NCI-H1105 (cell line): ENCODE results near the gene ZW10.
A peak's percentile ranks its signal among the peaks of the same experiment; 100 is the strongest.
"Not testable (repeated sequence)": the region's sequence is repeated elsewhere in the genome, so short reads cannot be mapped to it uniquely, and the experiment has no call there.

Source experiments
- DNase-seq: peaks from one replicate; lab custom pipeline; 2025; lab: John Stamatoyannopoulos, UW

The ZW10 gene

GRCh38 chr11:113760241-113760640, 13.3 kb downstream of the ZW10 start:
- no peak for DNase-seq

GRCh38 chr11:113752932-113753331, 20.6 kb downstream of the ZW10 start:
- DNase-seq = no peak

DNA sequence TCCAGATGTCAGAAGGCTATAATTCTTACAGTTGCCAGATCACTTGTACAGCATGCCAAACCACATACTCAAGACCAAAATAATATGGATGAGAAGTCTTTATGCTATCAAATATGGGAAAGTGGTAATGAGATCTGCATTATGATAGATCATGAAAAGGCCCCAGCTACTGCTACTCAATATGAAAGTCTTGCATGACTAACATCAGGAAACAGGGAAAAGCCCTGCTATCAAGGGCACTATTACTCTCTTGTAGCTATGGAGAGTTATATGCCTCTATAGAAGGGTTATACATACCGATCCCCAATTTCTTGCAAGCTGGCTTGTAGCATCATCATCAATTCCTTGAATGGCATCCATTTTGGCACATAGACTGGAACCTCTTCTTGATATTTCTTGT, 37.2 kb downstream of the ZW10 start:
- no peak for DNase-seq

- DNase-seq = no peak
Measured at GRCh38 chr11:113732092-113732491, 41.4 kb downstream of the ZW10 start.

GRCh38 chr11:113730887-113731726, 42.4 kb downstream of the ZW10 start:
- peak; percentile 23 for DNase-seq

DNA sequence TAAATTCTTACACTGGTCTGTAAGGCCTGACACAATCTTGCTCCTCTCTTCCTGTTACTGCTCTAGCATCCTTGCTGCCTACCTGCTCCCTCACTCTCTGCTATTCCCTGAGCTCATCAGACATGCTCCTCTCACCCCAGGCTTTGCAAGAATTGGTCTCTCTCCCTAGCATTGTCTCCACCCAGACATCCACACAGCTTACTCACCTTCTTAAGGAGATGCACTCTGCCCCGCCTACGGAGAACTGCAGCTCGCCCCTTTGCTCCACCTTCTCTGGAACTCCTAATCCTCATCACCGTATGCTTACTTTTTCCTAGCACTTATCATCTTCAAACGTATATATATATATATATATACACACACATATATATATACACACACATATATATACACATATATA, 44.0 kb downstream of the ZW10 start:
- DNase-seq = no peak

DNA sequence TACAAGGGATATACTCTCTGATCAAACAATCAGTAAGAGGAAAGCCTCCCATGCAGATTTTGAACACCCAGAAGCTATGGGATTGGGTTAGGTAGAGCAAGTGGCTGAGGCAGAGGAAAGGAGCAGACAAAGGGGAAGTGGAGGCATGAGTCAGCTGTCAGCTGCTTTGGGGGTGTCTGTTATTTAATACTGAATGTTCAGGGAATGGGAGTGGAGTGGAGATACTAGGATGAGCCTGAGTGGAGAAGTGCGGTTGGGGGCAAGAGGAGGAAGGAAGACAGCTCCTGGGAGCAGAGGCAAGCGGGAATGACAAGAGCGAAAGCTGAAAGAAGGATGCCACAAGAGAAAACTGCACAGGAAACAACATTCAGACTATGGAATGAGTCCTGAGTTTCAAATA, 44.7 kb downstream of the ZW10 start:
- DNase-seq = no peak

- DNase-seq = no peak
Measured at GRCh38 chr11:113725913-113726312, 47.6 kb downstream of the ZW10 start.

DNA sequence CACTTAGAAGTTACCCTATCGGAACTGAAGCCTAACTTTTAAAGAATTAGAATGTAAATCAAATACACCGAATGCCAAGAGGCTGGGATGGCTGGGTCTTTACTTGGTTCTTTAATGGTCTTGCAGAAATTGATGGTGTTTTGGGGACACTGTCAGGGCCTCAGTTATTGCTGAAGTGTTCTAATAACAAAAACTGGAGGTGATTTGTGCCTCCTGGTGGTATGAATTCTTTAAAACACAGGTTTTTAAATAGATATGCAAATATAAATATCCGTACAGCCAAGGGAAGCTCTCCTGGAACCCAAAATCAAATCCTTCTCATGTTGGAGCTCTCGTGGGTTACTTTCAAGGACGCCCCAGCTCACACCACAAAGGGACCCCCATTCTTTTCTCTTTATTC, 48.1 kb downstream of the ZW10 start:
- no peak for DNase-seq

DNA sequence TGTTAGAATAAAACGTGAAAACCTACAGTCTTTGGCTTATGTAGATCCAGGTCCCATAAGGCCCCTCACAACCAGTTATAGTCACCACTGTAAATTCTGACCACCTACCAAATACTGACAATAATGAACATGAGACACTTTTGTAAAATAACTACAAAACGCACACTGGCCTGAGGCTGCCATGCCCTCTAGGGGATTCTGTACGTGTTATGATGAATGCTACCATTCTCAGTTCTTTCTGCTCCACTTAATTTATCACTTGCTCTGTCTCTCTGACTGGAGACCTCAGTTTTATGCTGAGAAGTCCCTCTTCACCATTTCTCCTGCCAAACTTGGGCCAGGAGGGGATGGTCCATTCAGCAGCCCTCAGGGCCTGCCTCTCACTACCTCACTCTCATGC, 48.7 kb downstream of the ZW10 start:
- no peak for DNase-seq

- DNase-seq = no peak
Measured at GRCh38 chr11:113723787-113724186, 49.7 kb downstream of the ZW10 start.

GRCh38 chr11:113722934-113723333, 50.6 kb downstream of the ZW10 start:
- DNase-seq = no peak

DNA sequence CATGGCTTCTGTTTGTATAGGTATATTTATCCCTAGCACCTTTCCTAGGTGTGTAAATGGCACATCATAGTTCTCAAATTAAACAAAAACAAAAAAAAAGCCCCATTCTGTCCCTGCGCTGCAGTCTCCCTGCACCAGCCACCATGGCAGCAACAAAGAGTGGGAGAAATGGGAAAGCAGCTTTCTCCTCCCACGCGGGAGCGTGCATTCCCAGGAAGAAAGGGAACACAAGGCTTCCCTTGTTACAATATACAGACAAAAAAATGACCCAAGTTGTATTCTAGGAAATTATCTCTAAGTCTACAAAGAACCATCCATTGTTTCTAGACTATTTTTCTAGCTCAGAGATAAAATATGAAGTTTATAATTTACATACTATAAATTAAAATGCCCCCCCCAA, 51.3 kb downstream of the ZW10 start:
- DNase-seq = no peak

DNA sequence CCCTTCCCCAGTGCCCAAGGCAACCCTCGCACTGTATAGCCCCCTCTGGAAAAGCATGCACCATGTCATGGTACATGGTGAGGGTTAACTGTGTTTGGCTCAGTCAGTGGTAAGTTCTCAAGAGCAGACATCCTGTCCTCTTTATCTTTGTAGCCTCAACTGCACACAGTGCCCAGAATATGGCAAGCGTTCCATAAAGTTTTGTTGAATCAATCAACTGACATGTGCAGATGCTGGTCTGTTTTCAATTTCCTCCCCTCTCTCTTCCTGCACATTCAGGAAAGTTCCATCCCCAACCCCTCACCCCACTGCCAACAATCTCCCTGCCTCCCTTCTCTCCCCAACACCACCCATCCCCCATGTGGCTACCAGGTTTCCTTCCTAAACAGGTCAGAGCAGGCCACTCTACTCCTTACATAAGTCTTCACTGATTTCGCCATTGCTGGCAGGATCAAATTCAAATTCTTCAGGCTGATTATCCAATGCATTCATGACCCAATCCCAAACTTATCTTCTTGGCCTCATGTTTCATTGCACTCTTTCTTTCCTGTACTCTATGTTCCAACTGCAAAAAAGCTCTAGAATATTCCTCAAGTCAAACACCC, 51.9 kb downstream of the ZW10 start:
- DNase-seq = no peak

GRCh38 chr11:113720478-113720877, 53.0 kb downstream of the ZW10 start:
- not testable (repeated sequence) for DNase-seq

- no peak for DNase-seq
Measured at GRCh38 chr11:113715882-113716625, 57.4 kb downstream of the ZW10 start.

DNA sequence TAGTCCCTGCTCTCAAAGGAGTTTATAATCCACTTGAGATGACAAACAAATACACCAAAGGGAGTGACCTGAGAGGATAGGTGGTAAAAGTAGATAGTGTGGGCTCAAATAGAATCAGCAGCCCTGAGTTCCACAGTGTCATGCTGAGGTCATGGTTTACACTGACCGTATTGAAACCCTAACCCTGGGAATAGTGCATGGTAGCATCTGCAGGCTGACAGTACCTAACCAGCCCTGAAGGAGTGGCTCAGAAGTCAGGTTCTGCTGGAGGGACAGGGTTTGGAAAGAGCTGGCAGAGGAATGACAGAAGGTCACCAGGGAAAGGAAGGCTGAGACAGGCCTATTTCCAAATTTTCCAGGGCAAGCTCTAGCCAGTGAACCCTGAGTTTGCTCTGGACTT, 58.2 kb downstream of the ZW10 start:
- no peak for DNase-seq

GRCh38 chr11:113710989-113711388, 62.5 kb downstream of the ZW10 start:
- DNase-seq = no peak

GRCh38 chr11:113705871-113706655, 67.4 kb downstream of the ZW10 start, which contains the start of gene TMPRSS5:
TMPRSS5 (minus strand) TSS chr11:113706308; CDS start chr11:113706224, 84 bp downstream.
- no peak for DNase-seq

DNA sequence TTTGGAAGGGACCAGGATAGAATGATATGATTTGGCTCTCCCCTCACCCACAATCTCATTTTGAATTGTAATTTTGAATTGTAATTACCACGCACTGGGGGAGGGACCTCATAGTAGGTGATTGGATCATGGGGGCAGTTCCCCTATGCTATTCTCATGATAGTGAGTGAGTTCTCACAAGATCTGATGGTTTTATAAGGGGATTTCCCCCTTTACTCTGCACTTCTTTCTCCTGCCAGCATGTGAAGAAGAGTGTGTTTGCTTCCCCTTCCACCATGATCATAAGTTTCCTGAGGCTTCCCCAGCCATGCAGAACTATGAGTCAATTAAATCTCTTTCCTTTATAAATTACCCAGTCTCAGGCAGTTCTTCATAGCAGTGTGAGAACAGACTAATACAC, 69.9 kb downstream of the ZW10 start:
- DNase-seq = not testable (repeated sequence)

DNA sequence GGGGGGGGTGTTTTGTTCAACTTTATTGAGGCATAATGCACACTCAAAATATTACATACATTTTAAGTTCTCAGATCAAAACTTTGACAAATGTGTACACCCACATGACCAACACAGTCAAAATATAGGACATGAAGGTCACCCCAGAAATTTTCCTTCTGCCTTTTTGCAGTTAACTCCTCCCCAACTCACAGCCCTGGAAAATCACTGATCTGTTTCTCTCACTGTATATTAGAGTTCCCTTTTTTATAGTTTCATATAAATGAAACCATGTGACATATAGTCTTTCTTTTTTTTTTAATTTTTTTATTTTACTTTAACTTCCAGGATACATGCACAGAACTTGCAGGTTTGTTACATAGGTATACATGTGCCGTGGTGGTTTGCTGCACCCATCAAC, 72.0 kb downstream of the ZW10 start:
- DNase-seq = no peak

DNA sequence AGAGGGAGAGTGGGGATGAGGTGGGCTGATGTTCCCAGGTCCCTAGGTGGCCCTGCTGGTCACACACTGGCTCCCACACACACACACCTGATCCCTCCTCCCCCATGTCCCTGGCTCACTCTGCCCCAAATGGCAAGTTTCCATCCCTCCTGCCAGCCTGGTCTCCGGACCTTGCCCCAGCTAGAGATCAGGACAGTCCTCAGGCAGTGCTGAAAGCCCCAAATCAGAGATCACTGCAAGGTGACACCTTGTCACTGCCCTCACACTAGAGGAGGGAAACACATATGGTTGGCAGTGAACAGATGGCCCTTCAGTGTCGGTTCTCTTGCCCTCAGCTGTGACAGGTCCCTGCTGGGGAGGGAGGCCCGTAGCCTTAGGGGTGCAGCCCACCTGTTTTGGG, 75.0 kb downstream of the ZW10 start:
- no peak for DNase-seq
